Measurements from ENCODE around the gene CST11.

The CST11 gene

GRCh38 chr20:23477223-23477622, 24.5 kb upstream of the CST11 start:
- TF ChIP-seq ZBTB7A (IDR thresholded peaks at IDR 0.05; ENCODE audit: low read depth) (no peak), RAD21 (IDR thresholded peaks at IDR 0.05; ENCODE audit: low read depth) (no peak), CREB1 (IDR thresholded peaks at IDR 0.05; ENCODE audit: low read depth) (no peak), TCF12 (IDR thresholded peaks at IDR 0.05; ENCODE audit: low read depth) (no peak), YY1 (IDR thresholded peaks at IDR 0.05; ENCODE audit: low read depth) (no peak), EP300 (IDR thresholded peaks at IDR 0.05; ENCODE audit: borderline replicate concordance) (no peak), TAF1 (IDR thresholded peaks at IDR 0.05; ENCODE audit: low read depth) (no peak), REST (IDR thresholded peaks at IDR 0.05; ENCODE audit: low read depth) (no peak), CEBPB (IDR thresholded peaks at IDR 0.05) (no peak), EGR1 (IDR thresholded peaks at IDR 0.05) (no peak), TEAD4 (IDR thresholded peaks at IDR 0.05) (no peak), FOXM1 (IDR thresholded peaks at IDR 0.05; ENCODE audit: borderline replicate concordance, low read depth) (no peak), NFIC (IDR thresholded peaks at IDR 0.05) (no peak)
- TF ChIP-seq, protein P1, sequence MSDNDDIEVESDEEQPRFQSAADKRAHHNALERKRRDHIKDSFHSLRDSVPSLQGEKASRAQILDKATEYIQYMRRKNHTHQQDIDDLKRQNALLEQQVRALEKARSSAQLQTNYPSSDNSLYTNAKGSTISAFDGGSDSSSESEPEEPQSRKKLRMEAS (IDR thresholded peaks at IDR 0.05) = no peak
- TF ChIP-seq, protein P2, sequence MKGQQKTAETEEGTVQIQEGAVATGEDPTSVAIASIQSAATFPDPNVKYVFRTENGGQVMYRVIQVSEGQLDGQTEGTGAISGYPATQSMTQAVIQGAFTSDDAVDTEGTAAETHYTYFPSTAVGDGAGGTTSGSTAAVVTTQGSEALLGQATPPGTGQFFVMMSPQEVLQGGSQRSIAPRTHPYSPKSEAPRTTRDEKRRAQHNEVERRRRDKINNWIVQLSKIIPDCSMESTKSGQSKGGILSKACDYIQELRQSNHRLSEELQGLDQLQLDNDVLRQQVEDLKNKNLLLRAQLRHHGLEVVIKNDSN (IDR thresholded peaks at IDR 0.05) = no peak

DNA sequence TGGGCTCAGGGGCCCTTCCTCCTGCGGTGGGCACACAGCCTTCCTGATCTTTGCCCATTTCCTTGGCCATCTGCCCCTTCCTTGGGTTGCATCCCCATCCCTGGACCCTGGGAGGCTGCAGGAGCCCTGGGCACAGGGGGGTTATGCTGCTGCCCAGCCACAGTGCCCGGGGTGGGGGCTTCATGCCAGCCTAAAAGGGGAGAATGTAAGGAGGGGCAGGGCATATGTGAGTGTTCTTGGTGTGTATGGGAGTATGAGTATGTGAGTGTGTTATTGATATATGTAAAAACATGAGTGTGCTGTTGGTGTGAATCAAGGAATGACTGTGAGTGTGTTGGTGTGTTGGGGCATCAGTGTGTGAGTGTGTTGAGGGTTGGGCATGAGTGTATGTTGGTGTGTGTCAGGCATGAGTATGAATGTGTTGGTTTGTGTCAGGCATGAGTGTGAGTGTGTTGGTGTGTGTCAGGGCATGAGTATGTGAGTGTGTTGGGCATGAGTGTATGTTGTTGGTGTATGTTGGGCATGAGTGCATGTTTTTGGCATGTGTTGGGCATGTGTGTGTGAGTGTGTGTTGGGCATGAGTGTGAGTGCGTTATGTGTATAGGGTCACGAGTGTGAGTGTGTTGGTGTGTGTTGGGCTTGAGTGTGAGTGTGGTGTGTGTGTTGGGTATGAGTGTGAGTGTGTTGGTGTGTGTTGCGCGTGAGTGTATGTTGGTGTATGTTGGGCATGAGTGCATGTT, 23.5 kb upstream of the CST11 start:
- TF ChIP-seq EP300 (IDR thresholded peaks at IDR 0.05; ENCODE audit: borderline replicate concordance) (no peak), TEAD4 (IDR thresholded peaks at IDR 0.05) (no peak), ZBTB7A (IDR thresholded peaks at IDR 0.05; ENCODE audit: low read depth) (no peak), TCF12 (IDR thresholded peaks at IDR 0.05; ENCODE audit: low read depth) (no peak), YY1 (IDR thresholded peaks at IDR 0.05; ENCODE audit: low read depth) (no peak), NFIC (IDR thresholded peaks at IDR 0.05) (no peak)

DNA sequence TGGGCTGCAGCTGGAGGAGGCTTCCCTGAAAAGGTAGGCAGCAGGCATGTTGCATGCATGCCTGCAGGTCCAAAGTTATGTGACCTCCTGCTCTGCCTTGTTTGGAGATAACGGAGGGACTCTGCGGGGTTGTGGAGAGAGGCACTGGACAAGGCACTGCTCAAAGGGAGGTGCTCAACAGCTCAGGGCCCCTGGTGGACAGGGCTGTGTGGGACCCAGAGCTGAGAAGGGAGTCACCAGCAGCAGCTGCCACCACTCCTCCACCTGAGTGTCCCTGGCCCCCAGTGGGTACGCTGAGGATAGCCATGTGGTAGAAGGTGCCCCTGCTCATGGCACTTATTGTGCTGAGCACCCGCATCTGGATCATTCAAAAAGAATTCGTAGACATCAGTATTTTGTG, 22.7 kb upstream of the CST11 start:
- TF ChIP-seq TCF12 (IDR thresholded peaks at IDR 0.05; ENCODE audit: low read depth) = no peak
- TF ChIP-seq TAF1 (IDR thresholded peaks at IDR 0.05; ENCODE audit: low read depth) = no peak
- TF ChIP-seq EP300 (IDR thresholded peaks at IDR 0.05; ENCODE audit: borderline replicate concordance) = no peak
- no peak for TF ChIP-seq YY1 (IDR thresholded peaks at IDR 0.05; ENCODE audit: low read depth)
- TF ChIP-seq, protein P1 (IDR thresholded peaks at IDR 0.05) = no peak

GRCh38 chr20:23461180-23461579, 8.5 kb upstream of the CST11 start:
- no peak for TF ChIP-seq RAD21 (IDR thresholded peaks at IDR 0.05; ENCODE audit: low read depth)
- TF ChIP-seq REST (IDR thresholded peaks at IDR 0.05; ENCODE audit: low read depth) = no peak
- TF ChIP-seq, protein P2 (IDR thresholded peaks at IDR 0.05) = no peak
- no peak for TF ChIP-seq YY1 (IDR thresholded peaks at IDR 0.05; ENCODE audit: low read depth)
- no peak for TF ChIP-seq ZBTB7A (IDR thresholded peaks at IDR 0.05; ENCODE audit: low read depth)
- no peak for TF ChIP-seq EGR1 (IDR thresholded peaks at IDR 0.05)
- no peak for TF ChIP-seq TAF1 (IDR thresholded peaks at IDR 0.05; ENCODE audit: low read depth)
- TF ChIP-seq NFIC (IDR thresholded peaks at IDR 0.05) = no peak
- TF ChIP-seq, protein P1 (IDR thresholded peaks at IDR 0.05) = no peak

GRCh38 chr20:23459461-23460150, 6.9 kb upstream of the CST11 start:
- no peak for TF ChIP-seq YY1 (IDR thresholded peaks at IDR 0.05; ENCODE audit: low read depth)
- TF ChIP-seq EP300 (IDR thresholded peaks at IDR 0.05; ENCODE audit: borderline replicate concordance) = no peak
- TF ChIP-seq CEBPB (IDR thresholded peaks at IDR 0.05) = no peak
- no peak for TF ChIP-seq TEAD4 (IDR thresholded peaks at IDR 0.05)
- no peak for TF ChIP-seq REST (IDR thresholded peaks at IDR 0.05; ENCODE audit: low read depth)
- TF ChIP-seq CREB1 (IDR thresholded peaks at IDR 0.05; ENCODE audit: low read depth) = no peak
- no peak for TF ChIP-seq NFIC (IDR thresholded peaks at IDR 0.05)
- no peak for TF ChIP-seq TAF1 (IDR thresholded peaks at IDR 0.05; ENCODE audit: low read depth)
